Muscle layer of colon (tissue), 2 donors: ENCODE measurements around the gene TMEM191C.
"Not testable (repeated sequence)": the region's sequence is repeated elsewhere in the genome, so short reads cannot be mapped to it uniquely, and the experiment has no call there.

ENCODE experiments used
- H3K27ac ChIP-seq: one replicate; pipeline ENCODE4 v1.7.0; 2013; ENCODE audit warnings: low read depth, mild to moderate bottlenecking, low read length, moderate library complexity
- H3K27me3 ChIP-seq, 2 donors: one replicate each; pipeline ENCODE4 v1.7.0; 2013; ENCODE audit warnings: low read length in 2 of 2, mild to moderate bottlenecking in 2 of 2; ENCODE audit not compliant: insufficient read depth in 2 of 2, control insufficient read depth in 1 of 2
- H3K36me3 ChIP-seq: one replicate; pipeline ENCODE4 v1.7.0; 2013; ENCODE audit warnings: mild to moderate bottlenecking, low read length; ENCODE audit not compliant: insufficient read depth
- H3K4me1 ChIP-seq: one replicate; pipeline ENCODE4 v1.7.0; 2013; ENCODE audit warnings: mild to moderate bottlenecking, low read length; ENCODE audit not compliant: insufficient read depth
- H3K4me3 ChIP-seq, 2 donors: one replicate each; pipeline ENCODE4 v1.7.0; 2013; ENCODE audit warnings: low read length in 2 of 2, low read depth in 1 of 2, mild to moderate bottlenecking in 1 of 2, moderate library complexity in 1 of 2
- H3K9ac ChIP-seq: one replicate; pipeline ENCODE4 v1.7.0; 2013; ENCODE audit warnings: low read length
- H3K9me3 ChIP-seq: one replicate; pipeline ENCODE4 v1.7.0; 2013; ENCODE audit warnings: mild to moderate bottlenecking, low read length
- donor health status: abdominal sarcoma.
- donor health status: Adenocarcinoma of cecum.

The TMEM191C gene

DNA sequence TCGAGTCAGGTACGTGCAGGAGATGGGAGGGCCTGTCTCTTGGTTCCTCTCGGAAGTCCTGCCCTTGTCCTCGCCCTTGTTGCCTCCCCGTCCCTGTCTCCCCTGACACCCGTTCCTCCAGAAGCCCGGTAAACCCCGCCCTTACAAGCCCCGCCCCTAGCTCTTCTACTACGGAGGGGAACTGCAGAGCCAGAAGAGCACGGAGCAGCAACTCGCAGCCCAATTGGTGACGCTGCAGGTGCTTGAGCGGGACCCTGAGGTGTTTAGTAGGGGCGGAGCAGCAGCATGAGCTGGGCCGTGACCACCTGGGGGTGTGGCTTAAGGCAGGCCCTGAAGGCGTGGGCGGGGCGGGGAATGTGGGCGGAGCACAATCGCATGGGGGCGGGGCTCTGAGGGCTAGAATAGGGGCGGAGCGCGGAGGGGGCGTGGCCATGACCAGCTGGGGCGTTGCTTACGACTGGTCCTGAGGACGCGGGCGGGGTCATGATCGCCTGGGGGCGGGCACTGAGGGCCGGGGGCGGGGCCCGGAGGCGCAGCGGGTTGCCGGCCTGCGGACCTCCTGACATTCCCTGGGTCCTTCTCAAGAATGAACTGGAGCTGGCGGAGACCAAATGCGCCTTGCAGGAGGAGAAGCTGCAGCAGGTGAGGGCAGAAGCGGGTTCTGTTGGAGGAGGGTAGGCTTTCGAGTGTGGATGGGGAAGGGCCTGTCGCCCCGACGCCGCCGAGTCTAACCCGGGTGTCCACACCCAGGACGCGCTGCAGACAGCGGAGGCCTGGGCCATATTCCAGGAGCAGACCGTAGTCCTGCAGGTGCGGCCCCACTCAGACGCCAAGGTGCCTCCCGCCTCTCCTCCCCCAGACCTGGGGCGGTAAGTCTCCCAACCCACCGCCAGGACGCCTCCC, 1.3 kb downstream of the TMEM191C start:
- not testable (repeated sequence) for H3K27me3 ChIP-seq, H3K36me3 ChIP-seq, H3K9me3 ChIP-seq, H3K4me3 ChIP-seq, H3K27ac ChIP-seq, H3K9ac ChIP-seq, H3K4me1 ChIP-seq

DNA sequence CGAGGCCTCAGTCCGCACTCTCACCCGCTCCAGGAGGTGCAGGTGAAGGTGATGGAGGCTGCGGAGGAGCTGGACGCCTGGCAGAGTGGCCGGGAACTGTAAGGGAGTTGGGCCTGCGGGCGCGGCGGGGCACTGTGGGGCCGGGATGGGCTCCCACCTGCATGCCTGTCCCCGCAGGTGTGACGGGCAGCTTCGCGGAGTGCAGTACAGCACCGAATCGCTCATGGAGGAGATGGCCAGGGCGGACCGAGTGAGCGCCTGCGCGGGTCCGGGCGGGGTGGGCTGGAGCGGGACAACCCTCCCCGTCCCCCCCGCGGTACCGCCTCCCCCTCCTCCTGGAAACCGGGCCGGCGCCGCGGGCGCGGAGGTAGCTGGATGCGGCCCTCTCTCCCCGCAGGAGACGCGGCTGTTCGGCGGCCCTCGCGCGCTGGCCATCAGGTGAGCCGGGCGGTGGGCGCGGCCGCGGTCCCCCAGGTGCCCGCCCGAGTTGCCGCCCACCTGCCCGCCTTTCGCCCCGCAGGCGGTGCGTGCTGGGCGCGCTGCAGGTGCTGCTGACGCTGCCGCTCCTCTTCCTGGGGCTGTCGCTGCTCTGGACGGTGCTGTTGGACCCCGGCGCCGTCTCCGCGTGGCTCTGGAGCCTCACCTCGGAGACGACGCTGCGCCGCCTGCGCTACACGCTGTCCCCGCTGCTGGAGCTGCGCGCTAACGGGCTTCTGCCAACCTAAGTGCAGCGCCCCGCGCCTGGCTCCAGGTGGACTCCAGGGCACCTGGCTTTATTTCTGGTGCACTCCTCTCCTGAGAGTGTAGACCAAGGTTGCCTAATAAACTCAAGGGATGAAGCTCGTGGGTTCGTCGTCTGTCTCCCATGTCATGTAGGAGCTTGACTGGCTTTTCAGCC, 2.2 kb downstream of the TMEM191C start:
- H3K9me3 ChIP-seq, H3K9ac ChIP-seq, H3K27me3 ChIP-seq, H3K27ac ChIP-seq, H3K36me3 ChIP-seq, H3K4me3 ChIP-seq, H3K4me1 ChIP-seq: not testable (repeated sequence)

- not testable (repeated sequence) for H3K27ac ChIP-seq, H3K4me1 ChIP-seq, H3K9ac ChIP-seq, H3K4me3 ChIP-seq, H3K27me3 ChIP-seq, H3K9me3 ChIP-seq, H3K36me3 ChIP-seq
Measured at GRCh38 chr22:21472984-21473383, 5.8 kb downstream of the TMEM191C start.

DNA sequence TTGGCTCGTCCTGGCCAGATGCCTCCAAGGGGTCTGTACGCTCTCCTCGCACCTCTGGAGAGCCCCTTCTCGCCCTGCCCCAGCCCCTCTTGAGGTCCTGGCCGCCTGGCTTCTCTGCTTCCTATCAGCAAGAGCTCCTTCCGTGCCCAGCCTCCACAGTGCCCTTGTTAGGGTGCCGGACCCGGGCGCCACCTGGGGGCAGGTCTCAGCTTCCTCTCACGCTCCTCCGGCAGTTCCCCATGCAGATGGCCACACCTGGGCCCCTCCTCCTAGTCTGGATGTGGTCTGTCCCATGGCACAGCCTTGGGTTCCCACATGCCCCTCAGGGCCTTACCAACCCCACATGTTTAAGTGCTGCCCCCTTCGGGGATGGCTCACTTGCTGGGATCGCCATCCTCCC, 6.5 kb downstream of the TMEM191C start:
- not testable (repeated sequence) for H3K9me3 ChIP-seq, H3K9ac ChIP-seq, H3K36me3 ChIP-seq

DNA sequence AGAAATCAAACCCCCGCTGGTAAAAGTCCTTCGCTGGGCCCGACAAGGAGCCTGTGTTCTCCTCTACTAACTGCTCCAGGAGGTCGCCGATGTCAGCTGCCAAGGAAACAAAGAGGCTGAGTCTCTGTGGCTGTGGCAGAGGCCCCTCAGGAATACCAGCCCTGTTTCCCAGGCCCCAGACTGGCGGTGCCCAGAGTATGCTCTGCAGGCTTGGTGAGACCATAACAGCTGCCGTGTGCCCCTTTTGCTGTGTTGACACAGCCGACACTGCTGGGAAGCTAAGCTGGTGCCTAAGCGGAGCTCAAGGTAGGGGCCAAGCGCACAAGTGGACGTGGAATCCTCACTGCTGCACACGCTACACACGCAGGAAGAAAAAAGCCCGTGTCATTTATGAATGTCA, 16.9 kb downstream of the TMEM191C start:
- not testable (repeated sequence) for H3K9ac ChIP-seq, H3K27me3 ChIP-seq, H3K4me3 ChIP-seq, H3K9me3 ChIP-seq, H3K36me3 ChIP-seq, H3K4me1 ChIP-seq, H3K27ac ChIP-seq

More for the DNA sequence above, 6.5 kb downstream of the TMEM191C start:
- not testable (repeated sequence) for H3K27me3 ChIP-seq, H3K4me3 ChIP-seq, H3K4me1 ChIP-seq, H3K27ac ChIP-seq

DNA sequence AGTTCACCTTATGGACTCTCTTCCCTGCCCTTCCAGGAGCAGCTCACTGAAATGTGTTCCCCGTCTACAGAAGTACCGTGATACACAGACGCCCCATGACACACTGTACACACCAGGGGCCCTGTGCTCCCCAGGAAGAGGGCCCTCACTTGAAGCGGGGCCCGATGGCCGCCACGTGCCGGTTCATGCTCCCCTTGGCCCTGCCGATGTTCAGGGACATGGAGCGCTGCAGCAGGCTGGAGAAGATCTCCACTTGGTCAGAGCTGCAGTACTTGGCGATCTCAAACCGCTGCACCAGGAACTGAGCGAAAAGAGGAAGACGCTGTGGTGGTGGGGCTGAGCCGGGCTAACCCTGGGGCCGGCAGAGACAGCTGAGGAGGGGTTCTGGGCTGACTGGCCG, 20.5 kb downstream of the TMEM191C start:
- not testable (repeated sequence) for H3K9me3 ChIP-seq, H3K27ac ChIP-seq, H3K9ac ChIP-seq, H3K4me3 ChIP-seq, H3K27me3 ChIP-seq, H3K4me1 ChIP-seq, H3K36me3 ChIP-seq

DNA sequence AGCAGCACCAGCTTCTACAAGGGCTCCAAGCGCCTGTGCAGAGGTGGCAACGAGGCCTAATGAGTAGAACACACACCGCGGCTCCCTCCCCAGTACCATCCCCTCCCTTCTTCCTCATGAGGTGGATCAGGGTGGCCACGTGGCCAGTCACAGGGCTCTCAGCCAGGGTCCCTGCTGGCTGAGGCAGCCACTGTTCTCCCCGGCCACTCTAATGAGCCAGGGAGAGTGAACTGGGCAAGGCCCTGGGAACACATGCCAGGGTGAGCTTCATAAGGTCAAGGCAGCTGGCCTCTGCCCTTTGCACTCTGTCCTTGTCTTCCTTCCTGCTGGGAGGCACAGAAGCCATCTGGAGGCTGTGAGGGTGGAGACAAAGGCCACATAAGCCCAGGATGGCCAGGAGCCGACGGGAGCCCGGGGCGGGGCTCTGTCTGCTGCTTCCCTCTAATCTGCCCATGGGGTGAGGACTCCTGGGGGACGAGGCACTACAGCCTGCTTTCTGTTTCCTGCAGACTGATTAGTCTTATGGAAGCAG, 22.0 kb downstream of the TMEM191C start:
- not testable (repeated sequence) for H3K36me3 ChIP-seq, H3K9ac ChIP-seq, H3K9me3 ChIP-seq, H3K27me3 ChIP-seq, H3K27ac ChIP-seq, H3K4me3 ChIP-seq, H3K4me1 ChIP-seq

DNA sequence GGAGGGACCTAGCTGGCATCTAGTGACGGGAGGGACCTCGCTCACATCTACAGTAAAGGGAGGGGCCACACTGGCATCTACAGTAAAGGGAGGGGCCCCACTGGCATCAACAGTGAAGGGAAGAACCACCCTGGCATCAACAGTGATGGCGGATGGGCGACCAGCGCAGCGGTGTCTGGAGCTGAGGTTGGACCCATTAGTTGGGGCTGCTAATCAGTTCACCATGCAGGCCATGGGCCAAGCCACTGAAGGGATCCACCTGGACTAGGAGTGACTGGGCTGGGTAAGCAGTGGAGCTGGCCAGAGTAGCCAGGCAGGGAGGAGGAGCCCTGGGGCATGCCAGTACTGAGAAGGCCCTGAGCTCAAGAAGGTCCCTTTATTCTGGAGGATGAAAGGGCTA, 23.4 kb downstream of the TMEM191C start:
- not testable (repeated sequence) for H3K27me3 ChIP-seq, H3K4me3 ChIP-seq, H3K9me3 ChIP-seq, H3K9ac ChIP-seq, H3K4me1 ChIP-seq, H3K36me3 ChIP-seq, H3K27ac ChIP-seq

DNA sequence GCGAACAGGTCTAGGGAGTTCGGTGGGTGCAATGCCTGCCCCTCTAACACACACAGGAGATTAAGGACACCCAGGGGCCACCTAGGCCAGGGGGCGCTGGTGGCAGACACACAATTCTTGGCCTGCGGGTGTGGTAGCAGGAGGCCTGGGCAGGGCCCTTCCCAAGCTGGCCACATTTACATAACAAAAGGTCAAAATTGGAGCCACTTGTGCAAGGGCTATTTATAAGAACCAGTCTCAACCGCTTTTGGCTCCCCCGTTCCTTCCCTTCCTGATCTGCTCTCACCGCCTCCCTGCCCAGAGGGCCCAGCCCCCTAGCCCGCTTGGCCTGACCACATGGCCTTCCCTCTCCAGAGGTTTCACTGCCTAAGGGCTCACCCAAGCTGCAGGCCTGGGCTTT, 25.1 kb downstream of the TMEM191C start:
- not testable (repeated sequence) for H3K27me3 ChIP-seq, H3K4me1 ChIP-seq, H3K9ac ChIP-seq, H3K4me3 ChIP-seq, H3K27ac ChIP-seq, H3K36me3 ChIP-seq, H3K9me3 ChIP-seq

DNA sequence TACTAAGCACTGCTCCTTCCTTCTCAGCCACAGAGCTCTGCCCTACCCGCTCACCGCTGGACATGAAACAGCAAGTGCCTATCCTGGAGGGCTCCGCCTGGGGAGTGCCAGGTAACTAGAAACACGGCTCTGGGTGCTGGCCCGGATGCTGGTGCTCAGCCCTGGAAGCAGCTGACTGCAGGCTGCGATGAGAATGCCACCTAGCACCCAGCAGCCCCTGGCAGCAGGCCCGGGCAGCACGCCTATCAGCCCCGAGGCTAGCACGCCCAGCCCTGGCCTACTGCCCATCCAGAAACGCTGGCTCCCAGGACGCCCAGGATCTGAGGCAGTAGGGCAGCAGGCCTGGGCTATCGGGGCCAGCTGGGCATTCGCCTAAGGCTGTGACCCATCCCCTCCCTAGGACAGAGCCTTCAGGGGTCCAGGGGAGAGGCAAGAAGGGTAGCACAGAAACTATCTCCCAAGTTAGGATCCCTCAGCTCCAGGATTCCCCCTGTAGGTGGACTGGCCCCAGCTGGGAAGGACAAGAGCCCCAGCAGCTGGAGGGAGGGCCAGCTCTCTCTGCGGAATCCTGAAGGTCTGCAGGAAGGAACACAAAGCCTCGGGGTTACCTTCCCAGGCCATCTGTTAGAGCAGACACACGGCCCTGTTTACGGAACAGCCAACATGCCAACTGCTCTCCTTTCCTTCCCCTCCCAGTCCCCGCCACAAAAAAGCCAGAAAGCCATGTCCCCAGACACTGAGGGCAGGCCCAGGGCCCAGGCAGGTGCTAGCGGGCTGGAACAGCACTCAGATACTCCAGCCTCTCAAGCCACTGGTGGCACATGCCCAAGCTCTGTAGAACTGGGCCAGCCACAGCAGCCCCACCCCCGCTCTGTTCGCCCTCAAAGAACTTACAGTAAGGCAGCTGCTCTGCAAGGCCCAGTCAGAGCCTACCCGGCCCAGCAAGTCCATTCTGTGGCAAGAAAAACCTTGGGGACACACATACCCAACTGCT, 26.9 kb downstream of the TMEM191C start:
- not testable (repeated sequence) for H3K9me3 ChIP-seq, H3K36me3 ChIP-seq, H3K9ac ChIP-seq, H3K27me3 ChIP-seq, H3K27ac ChIP-seq, H3K4me1 ChIP-seq, H3K4me3 ChIP-seq

GRCh38 chr22:21497984-21498383, 30.8 kb downstream of the TMEM191C start:
- not testable (repeated sequence) for H3K4me3 ChIP-seq, H3K27me3 ChIP-seq

More at GRCh38 chr22:21497984-21498383, 30.8 kb downstream of the TMEM191C start:
- H3K36me3 ChIP-seq, H3K4me1 ChIP-seq, H3K9me3 ChIP-seq, H3K27ac ChIP-seq, H3K9ac ChIP-seq: not testable (repeated sequence)
